CD4-positive, alpha-beta T cell treated with Interleukin-15 for 4 hours (primary cell): ENCODE data around the gene SPINK1.
"Not testable (repeated sequence)": the region's sequence is repeated elsewhere in the genome, so short reads cannot be mapped to it uniquely, and the experiment has no call there.

Experiments
- DNase-seq: peaks from one replicate; pipeline ENCODE4 v3.0.0-alpha.2; 2020; ENCODE audit warnings: low spot score

The SPINK1 gene

GRCh38 chr5:147805030-147805454 is 26.4 kb downstream of the SPINK1 start:
- peak; percentile 28 for DNase-seq

- no peak for DNase-seq
Observed at GRCh38 chr5:147804334-147804733, 27.1 kb downstream of the SPINK1 start.

- DNase-seq = no peak
Observed at GRCh38 chr5:147803926-147804325, 27.5 kb downstream of the SPINK1 start.

GRCh38 chr5:147803161-147803560 is 28.3 kb downstream of the SPINK1 start:
- DNase-seq = not testable (repeated sequence)

GRCh38 chr5:147801461-147801860 is 30.0 kb downstream of the SPINK1 start:
- DNase-seq = no peak

GRCh38 chr5:147800491-147800890 is 31.0 kb downstream of the SPINK1 start:
- DNase-seq = no peak

- DNase-seq = no peak
Observed at GRCh38 chr5:147796556-147797308, 34.7 kb downstream of the SPINK1 start.

GRCh38 chr5:147791181-147791580 is 40.3 kb downstream of the SPINK1 start:
- DNase-seq = no peak

- DNase-seq = no peak
Observed at GRCh38 chr5:147789820-147790219, 41.7 kb downstream of the SPINK1 start.

GRCh38 chr5:147788023-147788422 is 43.4 kb downstream of the SPINK1 start:
- DNase-seq = no peak

GRCh38 chr5:147786142-147786541 is 45.3 kb downstream of the SPINK1 start:
- no peak for DNase-seq

GRCh38 chr5:147784146-147784987 is 47.1 kb downstream of the SPINK1 start:
- no peak for DNase-seq

GRCh38 chr5:147782110-147783028 is 49.1 kb downstream of the SPINK1 start, which contains the start of gene JAKMIP2:
Gene JAKMIP2 (minus strand): TSS chr5:147782728. CDS start chr5:147671806, 110,922 bp downstream.
- peak; percentile 93 for DNase-seq

GRCh38 chr5:147780924-147781573 is 50.4 kb downstream of the SPINK1 start:
- DNase-seq = no peak

- no peak for DNase-seq
Observed at GRCh38 chr5:147779694-147780093, 51.8 kb downstream of the SPINK1 start.

GRCh38 chr5:147776989-147777388 is 54.5 kb downstream of the SPINK1 start:
- DNase-seq = no peak
